IMR-90 (cell line): ENCODE results near the gene PRRC2A.

Source experiments
- BHLHE40 ChIP-seq: fragments of 150-350 bp; IDR thresholded peaks from 2 replicates; pipeline ENCODE4 v1.6.1; 2016; ENCODE audit warnings: mild to moderate bottlenecking, low read depth, low read length
- CHD1 ChIP-seq: IDR thresholded peaks from 2 replicates; pipeline ENCODE4 v1.6.1; 2012; ENCODE audit warnings: low read depth, low read length, improper control_type of control experiment
- SMC3 ChIP-seq: fragments of 150-350 bp; IDR thresholded peaks from 2 replicates; pipeline ENCODE4 v1.6.1; 2016; ENCODE audit warnings: low read depth, mild to moderate bottlenecking, antibody characterized with exemption, low read length, moderate library complexity
- TF ChIP-seq, protein P1 (sequence below): conservative IDR thresholded peaks from 2 replicates; pipeline ENCODE4 v1.5.1; 2012; ENCODE audit warnings: mild to moderate bottlenecking, low read depth, low read length, improper control_type of control experiment

GRCh38 chr6:31580807-31581433 is 39.6 kb upstream of the PRRC2A start:
- TF ChIP-seq SMC3, result peak; percentile 60
- TF ChIP-seq CHD1, result no peak
- TF ChIP-seq, protein P1, sequence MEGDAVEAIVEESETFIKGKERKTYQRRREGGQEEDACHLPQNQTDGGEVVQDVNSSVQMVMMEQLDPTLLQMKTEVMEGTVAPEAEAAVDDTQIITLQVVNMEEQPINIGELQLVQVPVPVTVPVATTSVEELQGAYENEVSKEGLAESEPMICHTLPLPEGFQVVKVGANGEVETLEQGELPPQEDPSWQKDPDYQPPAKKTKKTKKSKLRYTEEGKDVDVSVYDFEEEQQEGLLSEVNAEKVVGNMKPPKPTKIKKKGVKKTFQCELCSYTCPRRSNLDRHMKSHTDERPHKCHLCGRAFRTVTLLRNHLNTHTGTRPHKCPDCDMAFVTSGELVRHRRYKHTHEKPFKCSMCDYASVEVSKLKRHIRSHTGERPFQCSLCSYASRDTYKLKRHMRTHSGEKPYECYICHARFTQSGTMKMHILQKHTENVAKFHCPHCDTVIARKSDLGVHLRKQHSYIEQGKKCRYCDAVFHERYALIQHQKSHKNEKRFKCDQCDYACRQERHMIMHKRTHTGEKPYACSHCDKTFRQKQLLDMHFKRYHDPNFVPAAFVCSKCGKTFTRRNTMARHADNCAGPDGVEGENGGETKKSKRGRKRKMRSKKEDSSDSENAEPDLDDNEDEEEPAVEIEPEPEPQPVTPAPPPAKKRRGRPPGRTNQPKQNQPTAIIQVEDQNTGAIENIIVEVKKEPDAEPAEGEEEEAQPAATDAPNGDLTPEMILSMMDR, result peak; percentile 93
- TF ChIP-seq BHLHE40, result no peak
